ENCODE data around the gene TDRD3. TPM values are rescaled to one million over a fixed set of nuclear protein-coding genes. Genes with fewer than 3 reads are reported as not detected.
A peak's percentile ranks its signal among the peaks of the same experiment; 100 is the strongest.
"Not testable (repeated sequence)": the region's sequence is repeated elsewhere in the genome, so short reads cannot be mapped to it uniquely, and the experiment has no call there.

The TDRD3 gene
- total and polyA plus RNA-seq, 7 experiments from 2014 or later: 8.3 to 33.6 (median 25.8) TPM

- H3K9me3 Mint-ChIP-seq; ATAC-seq; H3K36me3 ChIP-seq (ENCODE audit: control insufficient read depth in 2 of 3, insufficient read depth in 3 of 3, low read length in 3 of 3); CTCF ChIA-PET; DNase-seq; H3K27ac ChIP-seq (ENCODE audit: low read depth, low read length); H3K9me3 ChIP-seq (ENCODE audit: control insufficient read depth in 2 of 3, low read length in 3 of 3); H3K27me3 Mint-ChIP-seq; H3K4me3 ChIP-seq (ENCODE audit: low read length); H3K27me3 ChIP-seq (ENCODE audit: control insufficient read depth in 2 of 2, insufficient read depth in 2 of 2, low read length in 2 of 2): not testable (repeated sequence)
- Mint-ChIP-seq H3K36me3 (peaks cover 0 to 24% (median 19%) of the 10 kb centered on the region in 5 donors), H3K27ac (peak overlapping the region in 2 of 9 donors; percentile 7 to 10), H3K4me1 (peaks cover 8 to 82% (median 72%) of the 10 kb centered on the region in 7 donors), H3K4me3 (peak overlapping the region in 5 of 10 donors; percentile 0 to 54 (median 34))
- intact Hi-C loops (cut with micrococcal nuclease): loop anchor here in 1 of 2 donors (10.0 kb wide), 1 partner anchor 65 kb away; no protein-coding TSS in a partner anchor
- POLR2A ChIA-PET: interaction anchor here (0.6 kb wide), 1 partner anchor 38 kb away, joined by 3 read pairs; no protein-coding TSS in a partner anchor
- H3K4me1 ChIP-seq (ENCODE audit: control insufficient read depth in 2 of 2, insufficient read depth in 2 of 2, low read length in 2 of 2): peaks cover 0 to 11% of the 10 kb centered on the region in 2 donors
These were observed 12.7 kb downstream of the TDRD3 start for GRCh38 chr13:60409574-60410292.

GRCh38 chr13:60410299-60410698, 13.3 kb downstream of the TDRD3 start:
- Mint-ChIP-seq H3K9me3 (peaks cover 0 to 6% (median 2%) of the 10 kb centered on the region in 11 donors), H3K36me3 (peaks cover 0 to 20% (median 18%) of the 10 kb centered on the region in 5 donors), H3K27ac (peak overlapping the region in 2 of 9 donors; percentile 7 to 10), H3K27me3 (no peaks in the 10 kb centered on the region), H3K4me3 (peak overlapping the region in 3 of 10 donors; percentile 14 to 39 (median 16)), H3K4me1 (peaks cover 8 to 76% (median 68%) of the 10 kb centered on the region in 7 donors)
- ATAC-seq (no peak), DNase-seq (no peak)
- intact Hi-C loops (cut with micrococcal nuclease): loop anchor here in 1 of 2 donors (10.0 kb wide), 1 partner anchor 65 kb away; no protein-coding TSS in a partner anchor
- POLR2A ChIA-PET: no interaction called here
- no peak overlapping the region for H3K27ac ChIP-seq (ENCODE audit: low read depth, low read length)
- no peak overlapping the region for H3K4me3 ChIP-seq (ENCODE audit: low read length)
- no peaks in the 10 kb centered on the region for H3K36me3 ChIP-seq (ENCODE audit: control insufficient read depth in 2 of 3, insufficient read depth in 3 of 3, low read length in 3 of 3)
- CTCF ChIA-PET: no interaction called here
- no peaks in the 10 kb centered on the region for H3K27me3 ChIP-seq (ENCODE audit: control insufficient read depth in 2 of 2, insufficient read depth in 2 of 2, low read length in 2 of 2)
- H3K4me1 ChIP-seq (ENCODE audit: control insufficient read depth in 2 of 2, insufficient read depth in 2 of 2, low read length in 2 of 2): peaks cover 0 to 11% of the 10 kb centered on the region in 2 donors
- H3K9me3 ChIP-seq (ENCODE audit: control insufficient read depth in 2 of 3, low read length in 3 of 3): no peaks in the 10 kb centered on the region

GRCh38 chr13:60411464-60411863, 14.4 kb downstream of the TDRD3 start:
- peaks cover 0 to 6% (median 2%) of the 10 kb centered on the region in 11 donors for H3K9me3 Mint-ChIP-seq
- peaks cover 0 to 11% of the 10 kb centered on the region in 2 donors for H3K4me1 ChIP-seq (ENCODE audit: control insufficient read depth in 2 of 2, insufficient read depth in 2 of 2, low read length in 2 of 2)
- ATAC-seq: no peak
- H3K4me3 ChIP-seq (ENCODE audit: low read length): no peak overlapping the region
- H3K36me3 ChIP-seq (ENCODE audit: control insufficient read depth in 2 of 3, insufficient read depth in 3 of 3, low read length in 3 of 3): no peaks in the 10 kb centered on the region
- intact Hi-C loops (cut with micrococcal nuclease): loop anchor here in 1 of 2 donors (10.0 kb wide), 1 partner anchor 63 kb away; no protein-coding TSS in a partner anchor
- H3K27me3 ChIP-seq (ENCODE audit: control insufficient read depth in 2 of 2, insufficient read depth in 2 of 2, low read length in 2 of 2): no peaks in the 10 kb centered on the region
- peaks cover 8 to 80% (median 61%) of the 10 kb centered on the region in 7 donors for H3K4me1 Mint-ChIP-seq
- peaks cover 0 to 19% (median 14%) of the 10 kb centered on the region in 5 donors for H3K36me3 Mint-ChIP-seq
- H3K27me3 Mint-ChIP-seq: no peaks in the 10 kb centered on the region
- H3K4me3 Mint-ChIP-seq: peak overlapping the region in 2 of 10 donors; percentile 38 to 39
- no peak for DNase-seq
- H3K27ac ChIP-seq (ENCODE audit: low read depth, low read length): no peak overlapping the region
- H3K27ac Mint-ChIP-seq: peak overlapping the region in 2 of 9 donors; percentile 14 to 42
- no peaks in the 10 kb centered on the region for H3K9me3 ChIP-seq (ENCODE audit: control insufficient read depth in 2 of 3, low read length in 3 of 3)
- CTCF ChIA-PET: interaction anchor here (1.1 kb wide), 1 partner anchor 15 kb away, joined by 4 read pairs; the partner anchor contains the start of gene TDRD3
- POLR2A ChIA-PET: interaction anchor here (0.7 kb wide), 1 partner anchor 9 kb away, joined by 4 read pairs; no protein-coding TSS in a partner anchor

- ChIA-PET CTCF (interaction anchor here (1.1 kb wide), 1 partner anchor 15 kb away, joined by 4 read pairs; the partner anchor contains the start of gene TDRD3), POLR2A (interaction anchor here (0.7 kb wide), 1 partner anchor 9 kb away, joined by 4 read pairs; no protein-coding TSS in a partner anchor)
- H3K36me3 ChIP-seq (ENCODE audit: control insufficient read depth in 2 of 3, insufficient read depth in 3 of 3, low read length in 3 of 3): no peaks in the 10 kb centered on the region
- Mint-ChIP-seq H3K27ac (peak overlapping the region in 2 of 9 donors; percentile 14 to 42), H3K9me3 (peaks cover 0 to 6% (median 2%) of the 10 kb centered on the region in 11 donors), H3K4me3 (peak overlapping the region in 1 of 10 donors; percentile 39), H3K4me1 (peaks cover 8 to 83% (median 62%) of the 10 kb centered on the region in 7 donors), H3K27me3 (no peaks in the 10 kb centered on the region), H3K36me3 (peaks cover 0 to 19% (median 17%) of the 10 kb centered on the region in 5 donors)
- peaks cover 0 to 11% of the 10 kb centered on the region in 2 donors for H3K4me1 ChIP-seq (ENCODE audit: control insufficient read depth in 2 of 2, insufficient read depth in 2 of 2, low read length in 2 of 2)
- ATAC-seq (no peak), DNase-seq (no peak)
- H3K9me3 ChIP-seq (ENCODE audit: control insufficient read depth in 2 of 3, low read length in 3 of 3): no peaks in the 10 kb centered on the region
- intact Hi-C loops (cut with micrococcal nuclease): loop anchor here in 1 of 2 donors (10.0 kb wide), 1 partner anchor 63 kb away; no protein-coding TSS in a partner anchor
- no peak overlapping the region for H3K27ac ChIP-seq (ENCODE audit: low read depth, low read length)
- no peaks in the 10 kb centered on the region for H3K27me3 ChIP-seq (ENCODE audit: control insufficient read depth in 2 of 2, insufficient read depth in 2 of 2, low read length in 2 of 2)
- no peak overlapping the region for H3K4me3 ChIP-seq (ENCODE audit: low read length)
These were observed 15.0 kb downstream of the TDRD3 start for GRCh38 chr13:60411983-60412382.

DNA sequence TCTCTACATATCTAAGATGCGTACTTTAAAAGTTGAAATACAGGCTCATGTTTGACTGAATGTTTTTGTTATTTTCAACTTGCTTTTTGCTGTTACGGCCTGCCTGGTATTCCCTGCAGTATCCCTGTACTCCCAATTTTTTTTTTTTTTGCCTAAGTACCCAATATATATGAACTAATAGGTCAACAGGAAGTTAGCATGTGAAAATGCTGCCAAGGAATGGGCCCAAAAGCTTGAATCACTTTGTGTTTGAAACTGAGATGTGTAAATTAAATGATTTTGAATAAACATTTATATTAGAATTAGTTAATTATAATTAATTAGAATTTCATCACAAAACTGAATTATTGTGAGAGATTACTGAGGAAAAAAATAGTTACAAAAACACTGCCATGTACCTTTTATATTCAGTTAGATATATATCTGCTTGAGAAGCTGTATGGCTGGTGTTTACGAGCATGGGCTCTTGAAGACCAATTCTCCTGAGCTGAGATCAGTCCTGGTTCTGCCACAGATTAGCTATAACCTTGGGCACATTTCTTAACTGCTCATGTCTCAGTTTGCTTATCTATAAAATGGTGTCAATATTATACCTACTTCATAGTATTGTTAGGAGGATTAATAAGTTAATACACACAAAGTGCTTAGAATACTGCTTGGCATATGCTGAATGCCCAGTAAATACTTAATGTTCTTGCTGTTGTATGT, 16.0 kb downstream of the TDRD3 start:
- H3K9me3 Mint-ChIP-seq: peaks cover 0 to 3% (median under 1%) of the 10 kb centered on the region in 11 donors
- H3K27me3 Mint-ChIP-seq: no peaks in the 10 kb centered on the region
- POLR2A ChIA-PET: interaction anchor here (0.6 kb wide), 1 partner anchor 989 kb away, joined by 3 read pairs; no protein-coding TSS in a partner anchor
- H3K4me3 Mint-ChIP-seq: no peak overlapping the region
- Histone ChIP-seq H3K4me3 (ENCODE audit: low read length) (no peak overlapping the region), H3K36me3 (ENCODE audit: control insufficient read depth in 2 of 3, insufficient read depth in 3 of 3, low read length in 3 of 3) (no peaks in the 10 kb centered on the region), H3K4me1 (ENCODE audit: control insufficient read depth in 2 of 2, insufficient read depth in 2 of 2, low read length in 2 of 2) (peaks cover 0 to 11% of the 10 kb centered on the region in 2 donors), H3K27ac (ENCODE audit: low read depth, low read length) (no peak overlapping the region), H3K9me3 (ENCODE audit: control insufficient read depth in 2 of 3, low read length in 3 of 3) (no peaks in the 10 kb centered on the region), H3K27me3 (ENCODE audit: control insufficient read depth in 2 of 2, insufficient read depth in 2 of 2, low read length in 2 of 2) (no peaks in the 10 kb centered on the region)
- no peak for ATAC-seq
- peaks cover 0 to 19% (median 15%) of the 10 kb centered on the region in 5 donors for H3K36me3 Mint-ChIP-seq
- no peak for DNase-seq
- H3K27ac Mint-ChIP-seq: peak overlapping the region in 1 of 9 donors; percentile 25
- CTCF ChIA-PET: interaction anchor here (0.7 kb wide), 1 partner anchor 195 kb away, joined by 3 read pairs; no protein-coding TSS in a partner anchor
- intact Hi-C loops (cut with micrococcal nuclease): loop anchor here in 1 of 2 donors (10.0 kb wide), 1 partner anchor 62 kb away; no protein-coding TSS in a partner anchor
- peaks cover 11 to 80% (median 60%) of the 10 kb centered on the region in 7 donors for H3K4me1 Mint-ChIP-seq

- intact Hi-C loops (cut with micrococcal nuclease): loop anchor here in 1 of 2 donors (10.0 kb wide), 1 partner anchor 61 kb away; no protein-coding TSS in a partner anchor
- Mint-ChIP-seq H3K4me3 (no peak overlapping the region), H3K27ac (no peak overlapping the region), H3K9me3 (peaks cover 0 to 2% (median 0%) of the 10 kb centered on the region in 11 donors), H3K4me1 (peaks cover 11 to 72% (median 52%) of the 10 kb centered on the region in 7 donors), H3K36me3 (peaks cover 0 to 24% (median 20%) of the 10 kb centered on the region in 5 donors), H3K27me3 (no peaks in the 10 kb centered on the region)
- DNase-seq: no peak
- Histone ChIP-seq H3K9me3 (ENCODE audit: control insufficient read depth in 2 of 3, low read length in 3 of 3) (no peaks in the 10 kb centered on the region), H3K36me3 (ENCODE audit: control insufficient read depth in 2 of 3, insufficient read depth in 3 of 3, low read length in 3 of 3) (no peaks in the 10 kb centered on the region), H3K27me3 (ENCODE audit: control insufficient read depth in 2 of 2, insufficient read depth in 2 of 2, low read length in 2 of 2) (no peaks in the 10 kb centered on the region), H3K4me1 (ENCODE audit: control insufficient read depth in 2 of 2, insufficient read depth in 2 of 2, low read length in 2 of 2) (peaks cover 0 to 11% of the 10 kb centered on the region in 2 donors), H3K27ac (ENCODE audit: low read depth, low read length) (no peak overlapping the region), H3K4me3 (ENCODE audit: low read length) (no peak overlapping the region)
- ChIA-PET POLR2A (no interaction called here), CTCF (interaction anchor here (0.7 kb wide), 1 partner anchor 196 kb away, joined by 3 read pairs; no protein-coding TSS in a partner anchor)
- ATAC-seq: no peak
These were observed 17.2 kb downstream of the TDRD3 start for GRCh38 chr13:60414177-60414576.
